ENCODE results near the gene MT4.

DNA sequence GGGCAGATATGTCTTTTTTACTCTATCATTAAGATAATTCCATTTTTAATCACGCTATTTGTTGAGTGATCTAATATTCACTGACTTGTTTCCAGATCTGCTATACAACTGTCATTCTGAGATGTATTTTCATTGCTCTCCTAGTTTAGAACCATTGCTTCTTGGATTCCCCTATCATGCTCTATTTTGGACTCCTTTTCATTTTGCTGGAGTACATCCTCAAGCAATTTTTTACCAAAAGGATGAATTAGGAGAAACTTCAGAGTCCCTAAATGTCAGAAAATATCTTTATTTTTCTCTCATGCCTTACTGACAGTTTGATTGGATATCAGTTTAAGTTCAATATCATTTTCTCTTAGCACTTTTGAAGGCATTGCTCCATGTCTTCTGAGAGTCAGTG lies 9.8 kb downstream of the MT4 start:
- TF ChIP-seq CTCF (IDR thresholded peaks at IDR 0.05) = no peak
- no peak for TF ChIP-seq EP300 (IDR thresholded peaks at IDR 0.05)

All from ovary (tissue), 3 donors.